HepG2 (cell line): ENCODE measurements around the gene MFAP4. TPM values are rescaled to one million over a fixed set of nuclear protein-coding genes. Genes with fewer than 3 reads are reported as not detected.

ENCODE experiments used
- ARNT2 ChIP-seq: sonication (generic); formaldehyde crosslinking; IDR thresholded peaks from 2 replicates; pipeline ENCODE4 v1.8.0; 2022; ENCODE audit warnings: mild to moderate bottlenecking, low read depth, missing genetic modification reagents, moderate library complexity
- ELF4 ChIP-seq: sonication (generic); formaldehyde crosslinking; IDR thresholded peaks from 2 replicates; pipeline ENCODE4 v1.5.0; 2020; ENCODE audit warnings: missing genetic modification reagents, mild to moderate bottlenecking, moderate library complexity, borderline replicate concordance
- JUNB ChIP-seq: sonication (generic); formaldehyde crosslinking; IDR thresholded peaks from 2 replicates; pipeline ENCODE4 v1.8.0; 2022; ENCODE audit warnings: missing genetic modification reagents, mild to moderate bottlenecking, borderline replicate concordance
- MIER2 ChIP-seq: IDR thresholded peaks from 2 replicates; pipeline ENCODE4 v1.6.1; 2016; ENCODE audit warnings: missing biosample characterization, missing genetic modification reagents
- MXI1 ChIP-seq: IDR thresholded peaks from 3 replicates; pipeline ENCODE4 v1.6.1; 2012; ENCODE audit warnings: low read depth, low read length, inconsistent platforms, borderline replicate concordance
- NCOR1 ChIP-seq: fragments of 200-600 bp; sonication (generic); IDR thresholded peaks from 2 replicates; pipeline ENCODE4 v1.7.0; 2017; ENCODE audit warnings: antibody characterized with exemption, low read length, borderline replicate concordance
- POLR2AphosphoS5 ChIP-seq: IDR thresholded peaks from 2 replicates; pipeline ENCODE4 v1.6.1; 2012; ENCODE audit warnings: low read depth, low read length
- RFXAP ChIP-seq: sonication (generic); formaldehyde crosslinking; IDR thresholded peaks from 2 replicates; pipeline ENCODE4 v1.4.0; 2020; ENCODE audit warnings: missing genetic modification reagents, borderline replicate concordance
- SOX13 ChIP-seq, 3 experiments: fragments of 450-650 bp in 1 of 3; sonication (generic) in 1 of 3; formaldehyde crosslinking in 1 of 3; IDR thresholded peaks in 2 of 3; conservative IDR thresholded peaks in 1 of 3; 2 replicates each; pipeline versions ENCODE4 v1.5.0 to v1.6.1; 2016 to 2020; ENCODE audit warnings: antibody characterized with exemption in 1 of 3, mild to moderate bottlenecking in 1 of 3, missing compliant biosample characterization in 1 of 3, missing genetic modification reagents in 1 of 3, moderate library complexity in 1 of 3
- STAT5B ChIP-seq: sonication (generic); formaldehyde crosslinking; IDR thresholded peaks from 2 replicates; pipeline ENCODE4 v1.4.0; 2020; ENCODE audit warnings: missing genetic modification reagents
- ZFYVE20 ChIP-seq: sonication (generic); formaldehyde crosslinking; IDR thresholded peaks from 2 replicates; pipeline ENCODE4 v1.8.0; 2023; ENCODE audit warnings: low read depth, mild to moderate bottlenecking, moderate library complexity, missing genetic modification reagents, borderline replicate concordance
- ZNF317 ChIP-seq: sonication (generic); formaldehyde crosslinking; IDR thresholded peaks from 2 replicates; pipeline ENCODE4 v1.5.0; 2020; ENCODE audit warnings: mild to moderate bottlenecking, missing genetic modification reagents
- ZNF720 ChIP-seq: sonication (generic); formaldehyde crosslinking; IDR thresholded peaks from 2 replicates; pipeline ENCODE4 v1.4.0; 2020; ENCODE audit warnings: missing genetic modification reagents
- ZNF883 ChIP-seq: sonication (generic); formaldehyde crosslinking; IDR thresholded peaks from 2 replicates; pipeline ENCODE4 v1.5.1; 2020; ENCODE audit warnings: mild to moderate bottlenecking, missing genetic modification reagents; ENCODE audit errors: not compliant biosample characterization
- polyA plus RNA-seq, 8 experiments: library from polyadenylated mRNA; depleted of rRNA in 3 of 8; stranded (reverse) in 7 of 8; unstranded in 1 of 8; fragments of >200 nt; fragmentation: Illumina TruSeq in 4 of 8; extraction: Trizol in 4 of 8; gene quantifications; 2 replicates each; pipeline versions ENCODE4 v1.2.1 to v1.2.3, GENCODE V29; 2011 to 2016; ENCODE audit warnings: low read depth in 4 of 8, missing spikeins in 1 of 8, mixed read lengths in 1 of 8; ENCODE audit not compliant: insufficient read depth in 1 of 8
- total RNA-seq, 5 experiments: library from RNA; depleted of rRNA; stranded (reverse); fragments of >200 nt; fragmentation: Illumina TruSeq; extraction: Trizol; gene quantifications; 2 replicates each; pipeline ENCODE4 v1.2.3, GENCODE V29; 2016; ENCODE audit warnings: low read depth in 1 of 5
- TF ChIP-seq, protein P1 (sequence below): sonication (generic); formaldehyde crosslinking; IDR thresholded peaks from 2 replicates; pipeline ENCODE4 v1.4.0; 2020; ENCODE audit warnings: mild to moderate bottlenecking, missing genetic modification reagents
- TF ChIP-seq, protein P2 (sequence below): IDR thresholded peaks from 2 replicates; pipeline ENCODE4 v1.6.1; 2016
- TF ChIP-seq, protein P3 (sequence below): sonication (generic); formaldehyde crosslinking; IDR thresholded peaks from 2 replicates; pipeline ENCODE4 v1.5.1; 2020; ENCODE audit warnings: mild to moderate bottlenecking, moderate library complexity, missing genetic modification reagents
- TF ChIP-seq, protein P4 (sequence below): IDR thresholded peaks from 2 replicates; pipeline ENCODE4 v1.6.1; 2018; ENCODE audit warnings: missing genetic modification reagents

Gene MFAP4
- total and polyA plus RNA-seq, 2 of the 13 experiments (the other 11 are each of a cell fraction or from before 2014, with no cell fraction given), result 0.08 TPM; not detected in 1

DNA sequence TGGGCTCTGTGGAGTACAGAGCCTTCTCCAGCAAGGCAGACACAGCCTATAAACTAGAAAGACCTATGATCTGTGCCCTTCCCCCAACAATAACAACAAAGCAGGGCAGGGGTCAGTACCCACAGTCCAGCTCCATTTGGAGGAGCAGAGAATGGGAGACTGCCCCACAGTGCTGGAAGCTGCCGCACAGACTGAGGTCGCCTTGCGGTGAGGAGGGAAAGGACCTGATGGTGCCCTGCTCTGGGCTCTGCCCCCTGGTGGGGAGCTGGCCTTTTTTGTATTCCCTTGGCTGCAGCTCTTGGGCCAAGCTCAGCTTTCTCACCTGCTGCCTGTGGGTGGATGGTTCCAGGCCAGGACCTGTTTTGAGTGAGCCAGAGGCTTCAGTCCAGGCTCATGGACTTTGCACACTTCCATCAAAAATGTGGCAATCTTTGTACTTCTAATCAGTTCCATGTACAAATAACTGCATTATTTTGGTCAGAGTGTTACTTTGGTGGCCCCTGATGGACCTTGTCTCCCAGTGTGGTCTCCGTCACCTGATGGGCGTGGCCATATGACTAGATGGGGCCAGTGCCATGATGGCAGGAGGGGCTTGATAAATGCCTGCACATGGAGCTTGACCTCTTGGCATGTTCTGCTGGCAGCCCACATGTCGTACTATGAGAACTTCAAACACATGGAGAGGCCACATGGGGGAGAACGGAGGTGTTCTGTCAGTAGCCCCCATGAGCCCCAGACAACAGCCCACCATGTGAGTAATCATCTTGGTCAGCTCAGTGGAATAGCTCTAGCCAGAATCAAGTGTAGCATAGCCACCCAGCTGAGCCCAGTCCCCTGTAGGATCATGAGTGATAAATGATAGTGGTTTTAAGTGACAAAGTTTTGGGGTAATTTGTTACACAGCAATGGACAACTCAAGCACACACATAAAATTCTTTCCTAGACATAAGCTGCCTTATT is 48.7 kb downstream of the MFAP4 start (continued):
- TF ChIP-seq, protein P1, sequence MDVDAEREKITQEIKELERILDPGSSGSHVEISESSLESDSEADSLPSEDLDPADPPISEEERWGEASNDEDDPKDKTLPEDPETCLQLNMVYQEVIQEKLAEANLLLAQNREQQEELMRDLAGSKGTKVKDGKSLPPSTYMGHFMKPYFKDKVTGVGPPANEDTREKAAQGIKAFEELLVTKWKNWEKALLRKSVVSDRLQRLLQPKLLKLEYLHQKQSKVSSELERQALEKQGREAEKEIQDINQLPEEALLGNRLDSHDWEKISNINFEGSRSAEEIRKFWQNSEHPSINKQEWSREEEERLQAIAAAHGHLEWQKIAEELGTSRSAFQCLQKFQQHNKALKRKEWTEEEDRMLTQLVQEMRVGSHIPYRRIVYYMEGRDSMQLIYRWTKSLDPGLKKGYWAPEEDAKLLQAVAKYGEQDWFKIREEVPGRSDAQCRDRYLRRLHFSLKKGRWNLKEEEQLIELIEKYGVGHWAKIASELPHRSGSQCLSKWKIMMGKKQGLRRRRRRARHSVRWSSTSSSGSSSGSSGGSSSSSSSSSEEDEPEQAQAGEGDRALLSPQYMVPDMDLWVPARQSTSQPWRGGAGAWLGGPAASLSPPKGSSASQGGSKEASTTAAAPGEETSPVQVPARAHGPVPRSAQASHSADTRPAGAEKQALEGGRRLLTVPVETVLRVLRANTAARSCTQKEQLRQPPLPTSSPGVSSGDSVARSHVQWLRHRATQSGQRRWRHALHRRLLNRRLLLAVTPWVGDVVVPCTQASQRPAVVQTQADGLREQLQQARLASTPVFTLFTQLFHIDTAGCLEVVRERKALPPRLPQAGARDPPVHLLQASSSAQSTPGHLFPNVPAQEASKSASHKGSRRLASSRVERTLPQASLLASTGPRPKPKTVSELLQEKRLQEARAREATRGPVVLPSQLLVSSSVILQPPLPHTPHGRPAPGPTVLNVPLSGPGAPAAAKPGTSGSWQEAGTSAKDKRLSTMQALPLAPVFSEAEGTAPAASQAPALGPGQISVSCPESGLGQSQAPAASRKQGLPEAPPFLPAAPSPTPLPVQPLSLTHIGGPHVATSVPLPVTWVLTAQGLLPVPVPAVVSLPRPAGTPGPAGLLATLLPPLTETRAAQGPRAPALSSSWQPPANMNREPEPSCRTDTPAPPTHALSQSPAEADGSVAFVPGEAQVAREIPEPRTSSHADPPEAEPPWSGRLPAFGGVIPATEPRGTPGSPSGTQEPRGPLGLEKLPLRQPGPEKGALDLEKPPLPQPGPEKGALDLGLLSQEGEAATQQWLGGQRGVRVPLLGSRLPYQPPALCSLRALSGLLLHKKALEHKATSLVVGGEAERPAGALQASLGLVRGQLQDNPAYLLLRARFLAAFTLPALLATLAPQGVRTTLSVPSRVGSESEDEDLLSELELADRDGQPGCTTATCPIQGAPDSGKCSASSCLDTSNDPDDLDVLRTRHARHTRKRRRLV (CRISPR knock-in tag), result no peak
- TF ChIP-seq SOX13 (IDR thresholded peaks at IDR 0.05) (peak; percentile 42; the same call in 1 of the 2 replicates), SOX13 (CRISPR knock-in tag; conservative IDR thresholded peaks at IDR 0.05 in 1 of 2, IDR thresholded peaks at IDR 0.05 in 1 of 2) (peak in 1 of 2 experiments; percentile 73; a peak in 1 of 4 replicates), ZNF317 (CRISPR knock-in tag) (peak; percentile 95), POLR2AphosphoS5 (0 out of 2 replicates have a peak, but pooled peaks have one; percentile 36), RFXAP (peak; percentile 71; the same call in 1 of the 2 replicates), ZNF720 (CRISPR knock-in tag) (no peak), ARNT2 (CRISPR knock-in tag) (peak; percentile 58; the same call in 1 of the 2 replicates), ZNF883 (CRISPR knock-in tag) (peak; percentile 71), STAT5B (CRISPR knock-in tag) (no peak), MXI1 (peak; percentile 60; the same call in 1 of the 3 replicates), NCOR1 (peak; percentile 95), ELF4 (CRISPR knock-in tag) (no peak), MIER2 (peak; percentile 76), ZFYVE20 (CRISPR knock-in tag) (no peak), JUNB (CRISPR knock-in tag) (no peak)
- TF ChIP-seq, protein P2, sequence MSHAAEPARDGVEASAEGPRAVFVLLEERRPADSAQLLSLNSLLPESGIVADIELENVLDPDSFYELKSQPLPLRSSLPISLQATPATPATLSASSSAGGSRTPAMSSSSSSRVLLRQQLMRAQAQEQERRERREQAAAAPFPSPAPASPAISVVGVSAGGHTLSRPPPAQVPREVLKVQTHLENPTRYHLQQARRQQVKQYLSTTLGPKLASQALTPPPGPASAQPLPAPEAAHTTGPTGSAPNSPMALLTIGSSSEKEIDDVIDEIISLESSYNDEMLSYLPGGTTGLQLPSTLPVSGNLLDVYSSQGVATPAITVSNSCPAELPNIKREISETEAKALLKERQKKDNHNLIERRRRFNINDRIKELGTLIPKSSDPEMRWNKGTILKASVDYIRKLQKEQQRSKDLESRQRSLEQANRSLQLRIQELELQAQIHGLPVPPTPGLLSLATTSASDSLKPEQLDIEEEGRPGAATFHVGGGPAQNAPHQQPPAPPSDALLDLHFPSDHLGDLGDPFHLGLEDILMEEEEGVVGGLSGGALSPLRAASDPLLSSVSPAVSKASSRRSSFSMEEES (CRISPR knock-in tag), result peak; percentile 67
- TF ChIP-seq, protein P3, sequence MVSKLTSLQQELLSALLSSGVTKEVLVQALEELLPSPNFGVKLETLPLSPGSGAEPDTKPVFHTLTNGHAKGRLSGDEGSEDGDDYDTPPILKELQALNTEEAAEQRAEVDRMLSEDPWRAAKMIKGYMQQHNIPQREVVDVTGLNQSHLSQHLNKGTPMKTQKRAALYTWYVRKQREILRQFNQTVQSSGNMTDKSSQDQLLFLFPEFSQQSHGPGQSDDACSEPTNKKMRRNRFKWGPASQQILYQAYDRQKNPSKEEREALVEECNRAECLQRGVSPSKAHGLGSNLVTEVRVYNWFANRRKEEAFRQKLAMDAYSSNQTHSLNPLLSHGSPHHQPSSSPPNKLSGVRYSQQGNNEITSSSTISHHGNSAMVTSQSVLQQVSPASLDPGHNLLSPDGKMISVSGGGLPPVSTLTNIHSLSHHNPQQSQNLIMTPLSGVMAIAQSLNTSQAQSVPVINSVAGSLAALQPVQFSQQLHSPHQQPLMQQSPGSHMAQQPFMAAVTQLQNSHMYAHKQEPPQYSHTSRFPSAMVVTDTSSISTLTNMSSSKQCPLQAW (CRISPR knock-in tag), result peak; percentile 77; the same call in 1 of the 2 replicates
- TF ChIP-seq, protein P4, sequence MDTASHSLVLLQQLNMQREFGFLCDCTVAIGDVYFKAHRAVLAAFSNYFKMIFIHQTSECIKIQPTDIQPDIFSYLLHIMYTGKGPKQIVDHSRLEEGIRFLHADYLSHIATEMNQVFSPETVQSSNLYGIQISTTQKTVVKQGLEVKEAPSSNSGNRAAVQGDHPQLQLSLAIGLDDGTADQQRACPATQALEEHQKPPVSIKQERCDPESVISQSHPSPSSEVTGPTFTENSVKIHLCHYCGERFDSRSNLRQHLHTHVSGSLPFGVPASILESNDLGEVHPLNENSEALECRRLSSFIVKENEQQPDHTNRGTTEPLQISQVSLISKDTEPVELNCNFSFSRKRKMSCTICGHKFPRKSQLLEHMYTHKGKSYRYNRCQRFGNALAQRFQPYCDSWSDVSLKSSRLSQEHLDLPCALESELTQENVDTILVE (CRISPR knock-in tag), result 0 out of 2 replicates have a peak, but pooled peaks have one; percentile 23
